Measurements from ENCODE around the gene MPP1.
"Not testable (repeated sequence)": the region's sequence is repeated elsewhere in the genome, so short reads cannot be mapped to it uniquely, and the experiment has no call there.

The MPP1 gene

GRCh38 chrX:154827194-154828015 lies 22.1 kb upstream of the MPP1 start:
- no peaks in the 10 kb centered on the region for H3K9me3 ChIP-seq (ENCODE audit: control insufficient read depth, low read length)
- no peak overlapping the region for H3K27ac ChIP-seq (ENCODE audit: insufficient read depth, low read length, poor library complexity, severe bottlenecking)
- no peaks in the 10 kb centered on the region for H3K36me3 ChIP-seq (ENCODE audit: control insufficient read depth, insufficient read depth, low read length)
- no peaks in the 10 kb centered on the region for H3K27me3 ChIP-seq (replicated peaks; ENCODE audit: control insufficient read depth, insufficient read depth, low read length, poor library complexity, severe bottlenecking)
- DNase-seq, result no peak
- no peaks in the 10 kb centered on the region for H3K4me1 ChIP-seq (ENCODE audit: control insufficient read depth, insufficient read depth, low read length, poor library complexity, severe bottlenecking)
- no peak overlapping the region for H3K4me3 ChIP-seq (ENCODE audit: insufficient read depth, low read depth, low read length, poor library complexity, severe bottlenecking)

- H3K4me3 ChIP-seq (ENCODE audit: insufficient read depth, low read depth, low read length, poor library complexity, severe bottlenecking); DNase-seq; H3K9me3 ChIP-seq (ENCODE audit: control insufficient read depth, low read length); H3K27ac ChIP-seq (ENCODE audit: insufficient read depth, low read length, poor library complexity, severe bottlenecking); H3K27me3 ChIP-seq (replicated peaks; ENCODE audit: control insufficient read depth, insufficient read depth, low read length, poor library complexity, severe bottlenecking); H3K4me1 ChIP-seq (ENCODE audit: control insufficient read depth, insufficient read depth, low read length, poor library complexity, severe bottlenecking); H3K36me3 ChIP-seq (ENCODE audit: control insufficient read depth, insufficient read depth, low read length): not testable (repeated sequence)
Observed at GRCh38 chrX:154825586-154825985, 20.3 kb upstream of the MPP1 start.

DNA sequence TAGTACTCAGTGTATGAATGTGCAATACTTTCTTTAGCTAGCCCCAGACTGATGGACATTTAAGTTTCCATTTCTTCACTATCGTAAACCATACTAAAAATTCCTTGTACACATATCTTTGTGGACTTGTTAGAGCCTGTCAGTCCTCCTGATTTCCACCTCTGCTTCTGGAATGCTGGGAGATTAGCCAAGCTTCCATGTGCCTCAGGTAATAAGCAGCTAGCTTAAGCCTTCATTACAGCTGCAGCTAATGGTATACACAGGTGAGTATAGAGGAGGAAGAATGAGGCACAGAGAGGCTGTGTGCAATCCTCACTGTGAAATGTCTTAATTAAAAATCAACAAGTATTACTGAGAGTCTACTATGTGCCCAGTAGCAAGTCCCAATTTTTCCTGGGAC lies 19.4 kb upstream of the MPP1 start:
- DNase-seq, result no peak
- no peak overlapping the region for H3K4me3 ChIP-seq (ENCODE audit: insufficient read depth, low read depth, low read length, poor library complexity, severe bottlenecking)
- no peaks in the 10 kb centered on the region for H3K9me3 ChIP-seq (ENCODE audit: control insufficient read depth, low read length)
- no peaks in the 10 kb centered on the region for H3K36me3 ChIP-seq (ENCODE audit: control insufficient read depth, insufficient read depth, low read length)
- H3K4me1 ChIP-seq (ENCODE audit: control insufficient read depth, insufficient read depth, low read length, poor library complexity, severe bottlenecking), result no peaks in the 10 kb centered on the region
- no peaks in the 10 kb centered on the region for H3K27me3 ChIP-seq (replicated peaks; ENCODE audit: control insufficient read depth, insufficient read depth, low read length, poor library complexity, severe bottlenecking)
- H3K27ac ChIP-seq (ENCODE audit: insufficient read depth, low read length, poor library complexity, severe bottlenecking), result no peak overlapping the region

DNA sequence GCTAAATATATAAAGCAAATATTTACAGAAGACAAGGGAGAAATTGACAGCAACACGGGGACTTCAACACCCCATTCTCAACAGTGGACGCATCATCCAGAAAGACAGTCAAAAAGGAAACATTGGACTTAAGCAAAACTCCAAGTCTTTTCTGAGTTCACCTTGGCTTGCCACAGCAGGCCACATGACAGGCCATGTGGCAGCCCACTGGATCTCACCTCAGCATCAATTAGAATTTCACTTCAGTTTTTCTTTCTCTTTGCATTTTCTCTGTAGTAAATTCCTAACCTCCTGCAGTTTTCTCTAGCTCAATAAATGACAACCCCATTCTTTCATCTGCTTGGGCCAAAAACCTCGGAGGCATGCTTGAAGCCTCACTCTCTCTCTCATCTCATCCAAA lies 16.7 kb upstream of the MPP1 start:
- no peaks in the 10 kb centered on the region for H3K36me3 ChIP-seq (ENCODE audit: control insufficient read depth, insufficient read depth, low read length)
- DNase-seq, result no peak
- no peaks in the 10 kb centered on the region for H3K27me3 ChIP-seq (replicated peaks; ENCODE audit: control insufficient read depth, insufficient read depth, low read length, poor library complexity, severe bottlenecking)
- H3K4me3 ChIP-seq (ENCODE audit: insufficient read depth, low read depth, low read length, poor library complexity, severe bottlenecking), result no peak overlapping the region
- H3K4me1 ChIP-seq (ENCODE audit: control insufficient read depth, insufficient read depth, low read length, poor library complexity, severe bottlenecking), result no peaks in the 10 kb centered on the region
- H3K9me3 ChIP-seq (ENCODE audit: control insufficient read depth, low read length), result no peaks in the 10 kb centered on the region
- no peak overlapping the region for H3K27ac ChIP-seq (ENCODE audit: insufficient read depth, low read length, poor library complexity, severe bottlenecking)

DNA sequence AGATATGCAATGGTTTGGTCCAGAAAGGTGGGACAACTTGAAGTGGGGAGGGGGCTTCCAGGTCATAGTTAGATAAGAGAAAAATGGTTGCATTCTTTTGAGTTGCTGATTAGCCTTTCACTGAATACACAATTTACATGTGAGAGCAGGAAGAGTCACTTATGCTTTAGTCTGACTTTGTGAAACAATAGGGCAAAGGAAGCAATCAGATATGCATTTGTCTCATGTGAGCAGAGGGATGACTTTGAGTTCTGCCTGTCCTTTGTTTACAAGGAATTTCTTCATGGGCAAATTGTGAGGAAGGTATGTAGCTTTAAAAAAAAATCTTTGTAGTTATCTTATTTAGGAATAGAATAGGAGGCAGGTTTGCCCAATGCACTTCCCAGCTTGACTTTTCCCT lies 16.2 kb upstream of the MPP1 start:
- Histone ChIP-seq H3K4me3 (ENCODE audit: insufficient read depth, low read depth, low read length, poor library complexity, severe bottlenecking) (no peak overlapping the region), H3K27me3 (replicated peaks; ENCODE audit: control insufficient read depth, insufficient read depth, low read length, poor library complexity, severe bottlenecking) (no peaks in the 10 kb centered on the region), H3K9me3 (ENCODE audit: control insufficient read depth, low read length) (no peaks in the 10 kb centered on the region), H3K27ac (ENCODE audit: insufficient read depth, low read length, poor library complexity, severe bottlenecking) (no peak overlapping the region), H3K4me1 (ENCODE audit: control insufficient read depth, insufficient read depth, low read length, poor library complexity, severe bottlenecking) (no peaks in the 10 kb centered on the region), H3K36me3 (ENCODE audit: control insufficient read depth, insufficient read depth, low read length) (no peaks in the 10 kb centered on the region)
- DNase-seq, result no peak

- no peaks in the 10 kb centered on the region for H3K36me3 ChIP-seq (ENCODE audit: control insufficient read depth, insufficient read depth, low read length)
- H3K9me3 ChIP-seq (ENCODE audit: control insufficient read depth, low read length), result no peaks in the 10 kb centered on the region
- no peak overlapping the region for H3K4me3 ChIP-seq (ENCODE audit: insufficient read depth, low read depth, low read length, poor library complexity, severe bottlenecking)
- no peaks in the 10 kb centered on the region for H3K4me1 ChIP-seq (ENCODE audit: control insufficient read depth, insufficient read depth, low read length, poor library complexity, severe bottlenecking)
- no peaks in the 10 kb centered on the region for H3K27me3 ChIP-seq (replicated peaks; ENCODE audit: control insufficient read depth, insufficient read depth, low read length, poor library complexity, severe bottlenecking)
- H3K27ac ChIP-seq (ENCODE audit: insufficient read depth, low read length, poor library complexity, severe bottlenecking), result no peak overlapping the region
- DNase-seq, result no peak
Observed at GRCh38 chrX:154819771-154820341, 14.6 kb upstream of the MPP1 start.

DNA sequence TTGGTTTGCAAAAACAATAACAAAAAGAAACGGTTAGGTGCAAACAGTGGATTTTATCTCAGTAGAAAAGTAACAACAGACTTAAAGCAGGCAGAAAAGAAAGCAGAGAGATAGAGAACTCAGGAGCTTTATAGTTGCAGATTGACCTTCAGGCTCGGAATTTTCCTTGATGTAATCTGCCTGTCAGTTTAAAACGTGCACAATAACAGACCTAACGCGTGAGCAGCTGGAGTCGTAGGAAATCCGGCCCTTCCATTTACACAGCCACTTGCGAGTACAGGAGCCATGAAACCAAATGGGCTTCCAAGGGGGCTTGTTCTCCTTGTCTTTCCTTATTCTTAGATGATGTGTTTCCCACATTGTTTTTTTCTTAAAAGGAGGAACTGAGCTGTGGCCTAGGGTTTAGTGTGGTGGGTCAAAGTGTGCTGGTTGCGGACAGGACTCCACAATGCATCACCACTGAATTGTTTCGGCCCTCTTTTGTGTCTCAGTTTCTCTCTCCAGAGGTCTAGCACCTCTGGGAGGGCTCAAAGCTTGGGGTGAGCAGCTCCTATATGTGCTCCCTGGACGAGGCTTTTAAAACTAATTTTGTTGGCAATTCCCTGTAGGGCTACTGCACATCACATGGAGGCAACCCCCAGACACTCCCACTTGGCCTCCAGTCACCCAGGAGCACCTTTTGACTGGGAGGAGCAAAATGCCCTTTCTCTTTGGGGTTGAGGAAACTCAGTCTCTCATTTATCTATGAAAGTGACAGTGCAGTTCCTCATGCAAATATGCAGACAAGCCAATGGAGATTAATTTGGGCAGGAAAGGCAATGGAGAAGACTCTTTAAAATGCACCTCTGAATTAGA lies 13.9 kb upstream of the MPP1 start:
- Histone ChIP-seq H3K4me1 (ENCODE audit: control insufficient read depth, insufficient read depth, low read length, poor library complexity, severe bottlenecking) (no peaks in the 10 kb centered on the region), H3K27ac (ENCODE audit: insufficient read depth, low read length, poor library complexity, severe bottlenecking) (no peak overlapping the region), H3K4me3 (ENCODE audit: insufficient read depth, low read depth, low read length, poor library complexity, severe bottlenecking) (no peak overlapping the region), H3K27me3 (replicated peaks; ENCODE audit: control insufficient read depth, insufficient read depth, low read length, poor library complexity, severe bottlenecking) (no peaks in the 10 kb centered on the region), H3K9me3 (ENCODE audit: control insufficient read depth, low read length) (no peaks in the 10 kb centered on the region), H3K36me3 (ENCODE audit: control insufficient read depth, insufficient read depth, low read length) (no peaks in the 10 kb centered on the region)
- no peak for DNase-seq

- not testable (repeated sequence) for H3K9me3 ChIP-seq (ENCODE audit: control insufficient read depth, low read length); H3K36me3 ChIP-seq (ENCODE audit: control insufficient read depth, insufficient read depth, low read length); DNase-seq; H3K4me1 ChIP-seq (ENCODE audit: control insufficient read depth, insufficient read depth, low read length, poor library complexity, severe bottlenecking); H3K27me3 ChIP-seq (replicated peaks; ENCODE audit: control insufficient read depth, insufficient read depth, low read length, poor library complexity, severe bottlenecking); H3K27ac ChIP-seq (ENCODE audit: insufficient read depth, low read length, poor library complexity, severe bottlenecking); H3K4me3 ChIP-seq (ENCODE audit: insufficient read depth, low read depth, low read length, poor library complexity, severe bottlenecking)
Observed at GRCh38 chrX:154817048-154817618, 11.8 kb upstream of the MPP1 start.

DNA sequence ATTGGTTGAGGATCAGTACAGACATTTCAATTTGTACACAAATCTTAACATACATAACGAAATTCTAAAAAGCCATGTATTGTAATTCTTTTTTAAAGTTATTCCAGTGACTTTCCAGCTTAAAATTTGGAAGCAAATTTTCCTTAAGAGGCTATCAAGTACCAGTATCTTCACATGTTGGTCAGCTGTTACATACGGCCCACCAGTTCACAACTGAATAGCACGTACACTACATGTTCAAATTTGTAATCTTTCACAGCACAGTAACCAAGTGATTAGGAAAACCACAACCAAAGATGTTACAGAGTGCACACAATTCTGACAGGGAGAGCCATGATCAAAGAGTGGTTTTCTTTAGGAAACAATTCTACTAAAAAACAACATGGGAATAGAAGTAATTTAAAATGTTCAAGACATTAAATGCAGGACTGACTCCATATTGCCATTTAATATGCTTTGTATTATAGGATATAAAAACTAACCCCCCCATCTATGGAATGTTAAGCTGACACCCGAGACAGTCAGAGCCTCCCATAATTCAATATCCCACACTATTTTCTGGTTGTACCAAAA lies 11.1 kb upstream of the MPP1 start:
- not testable (repeated sequence) for DNase-seq; H3K27me3 ChIP-seq (replicated peaks; ENCODE audit: control insufficient read depth, insufficient read depth, low read length, poor library complexity, severe bottlenecking); H3K4me1 ChIP-seq (ENCODE audit: control insufficient read depth, insufficient read depth, low read length, poor library complexity, severe bottlenecking); H3K4me3 ChIP-seq (ENCODE audit: insufficient read depth, low read depth, low read length, poor library complexity, severe bottlenecking); H3K36me3 ChIP-seq (ENCODE audit: control insufficient read depth, insufficient read depth, low read length); H3K27ac ChIP-seq (ENCODE audit: insufficient read depth, low read length, poor library complexity, severe bottlenecking); H3K9me3 ChIP-seq (ENCODE audit: control insufficient read depth, low read length)
